Fibroblast of lung (primary cell): ENCODE results near the gene TMPRSS3. TPM values are rescaled to one million over a fixed set of nuclear protein-coding genes. Genes with fewer than 3 reads are reported as not detected.

ENCODE experiments used
- DNase-seq, 2 donors: peaks; one replicate each; pipeline versions ENCODE4 v3.0.0 to v3.0.0-alpha.2; 2010; ENCODE audit warnings: low read depth in 2 of 2
- H2AFZ ChIP-seq: 2 replicates; pipeline ENCODE4 v1.5.1; 2012; ENCODE audit warnings: low read length, control low read depth, inconsistent platforms
- H3K27ac ChIP-seq: 2 replicates; pipeline ENCODE4 v1.5.1; 2011; ENCODE audit warnings: low read length, control low read depth; ENCODE audit not compliant: insufficient read depth
- H3K27me3 ChIP-seq: 2 replicates; pipeline ENCODE4 v1.5.1; 2011; ENCODE audit warnings: mild to moderate bottlenecking, low read length; ENCODE audit not compliant: control insufficient read depth, insufficient read depth
- H3K36me3 ChIP-seq: 2 replicates; pipeline ENCODE4 v1.5.1; 2011; ENCODE audit warnings: low read length; ENCODE audit not compliant: control insufficient read depth, insufficient read depth
- H3K4me1 ChIP-seq: 2 replicates; pipeline ENCODE4 v1.5.1; 2011; ENCODE audit warnings: low read length; ENCODE audit not compliant: control insufficient read depth, insufficient read depth; ENCODE audit errors: extremely low read depth
- H3K4me2 ChIP-seq: 2 replicates; pipeline ENCODE4 v1.5.1; 2011; ENCODE audit warnings: low read length, control low read depth; ENCODE audit not compliant: insufficient read depth; ENCODE audit errors: extremely low read depth
- H3K4me3 ChIP-seq, 4 experiments: fragments of 200-600 bp in 1 of 4; sonication (generic) in 1 of 4; replicated peaks in 1 of 4; 2 replicates each; pipeline ENCODE4 v1.5.1; 2011 to 2016; ENCODE audit warnings: low read length in 4 of 4, low read depth in 3 of 4, mild to moderate bottlenecking in 3 of 4, control low read depth in 2 of 4, inconsistent platforms in 1 of 4, mixed read lengths in 1 of 4; ENCODE audit not compliant: insufficient read depth in 1 of 4; ENCODE audit errors: control extremely low read depth in 1 of 4
- H3K79me2 ChIP-seq: 2 replicates; pipeline ENCODE4 v1.5.1; 2012; ENCODE audit warnings: mild to moderate bottlenecking, low read length, inconsistent platforms; ENCODE audit not compliant: control insufficient read depth, insufficient read depth
- H3K9ac ChIP-seq: 2 replicates; pipeline ENCODE4 v1.5.1; 2011; ENCODE audit warnings: mild to moderate bottlenecking, low read length, control low read depth; ENCODE audit not compliant: insufficient read depth
- H3K9me3 ChIP-seq: 2 replicates; pipeline ENCODE4 v1.5.1; 2012; ENCODE audit warnings: low read depth, low read length; ENCODE audit not compliant: control insufficient read depth, insufficient read depth
- H4K20me1 ChIP-seq: 2 replicates; pipeline ENCODE4 v1.5.1; 2011; ENCODE audit warnings: low read length; ENCODE audit not compliant: control insufficient read depth, insufficient read depth; ENCODE audit errors: extremely low read depth
- CTCF ChIP-seq, 2 donors: IDR thresholded peaks in 1 of 2; conservative IDR thresholded peaks in 1 of 2; 1 replicate in 1 of 2; 2 replicates in 1 of 2; pipeline ENCODE4 v1.5.1; 2011 to 2012; ENCODE audit warnings: low read length in 2 of 2, control low read depth in 1 of 2, inconsistent platforms in 1 of 2, low read depth in 1 of 2, mild to moderate bottlenecking in 1 of 2
- EZH2 ChIP-seq: IDR thresholded peaks from 2 replicates; pipeline ENCODE4 v1.5.1; 2012; ENCODE audit warnings: low read length, control low read depth, mild to moderate bottlenecking; ENCODE audit errors: missing control alignments
- polyA plus RNA-seq, 2 donors: library from polyadenylated mRNA; depleted of rRNA in 1 of 2; stranded (reverse) in 1 of 2; unstranded in 1 of 2; fragments of >200 nt; gene quantifications; 2 replicates each; pipeline ENCODE4 v1.2.1, GENCODE V29; 2011 to 2012; ENCODE audit warnings: missing spikeins in 1 of 2
- total RNA-seq: library from RNA; depleted of rRNA; stranded (reverse); fragments of >200 nt; gene quantifications from 2 replicates; pipeline ENCODE4 v1.2.1, GENCODE V29; 2014

TMPRSS3 gene
- total and polyA plus RNA-seq, 2 donors (not counting 1 experiment from before 2014, with no cell fraction given) = not detected

- no peaks in the 10 kb centered on the region for H3K9me3 ChIP-seq
- DNase-seq = no peak
- TF ChIP-seq EZH2 (no peak), CTCF (conservative IDR thresholded peaks at IDR 0.05 in 1 of 2, IDR thresholded peaks at IDR 0.05 in 1 of 2; ENCODE audit: low read depth in 1 of 2, low read length in 2 of 2) (no peak)
- no peaks in the 10 kb centered on the region for H3K4me1 ChIP-seq
- no peaks in the 10 kb centered on the region for H3K79me2 ChIP-seq
- H3K27ac ChIP-seq = no peak overlapping the region
- H2AFZ ChIP-seq = no peak overlapping the region
- no peaks in the 10 kb centered on the region for H3K27me3 ChIP-seq
- no peaks in the 10 kb centered on the region for H3K36me3 ChIP-seq
- no peaks in the 10 kb centered on the region for H4K20me1 ChIP-seq
- H3K9ac ChIP-seq = no peak overlapping the region
- H3K4me3 ChIP-seq = no peak overlapping the region
- no peak overlapping the region for H3K4me2 ChIP-seq
Measured at GRCh38 chr21:42361286-42361685, 34.6 kb downstream of the TMPRSS3 start.

GRCh38 chr21:42360317-42360716 is 35.5 kb downstream of the TMPRSS3 start:
- Histone ChIP-seq H3K4me3 (no peak overlapping the region), H3K4me1 (no peaks in the 10 kb centered on the region), H3K9ac (no peak overlapping the region), H3K4me2 (no peak overlapping the region), H3K9me3 (no peaks in the 10 kb centered on the region), H3K36me3 (no peaks in the 10 kb centered on the region), H4K20me1 (no peaks in the 10 kb centered on the region), H3K27me3 (no peaks in the 10 kb centered on the region), H2AFZ (no peak overlapping the region), H3K79me2 (no peaks in the 10 kb centered on the region), H3K27ac (no peak overlapping the region)
- TF ChIP-seq CTCF (conservative IDR thresholded peaks at IDR 0.05 in 1 of 2, IDR thresholded peaks at IDR 0.05 in 1 of 2; ENCODE audit: low read depth in 1 of 2, low read length in 2 of 2) = no peak
- no peak for DNase-seq

GRCh38 chr21:42358937-42359336 is 36.9 kb downstream of the TMPRSS3 start:
- no peak for DNase-seq
- TF ChIP-seq EZH2 = no peak
- TF ChIP-seq CTCF (conservative IDR thresholded peaks at IDR 0.05 in 1 of 2, IDR thresholded peaks at IDR 0.05 in 1 of 2; ENCODE audit: low read depth in 1 of 2, low read length in 2 of 2) = no peak
- no peaks in the 10 kb centered on the region for H3K27me3 ChIP-seq
- H3K4me1 ChIP-seq = no peaks in the 10 kb centered on the region
- no peak overlapping the region for H3K27ac ChIP-seq
- no peak overlapping the region for H3K4me2 ChIP-seq
- H3K9me3 ChIP-seq = no peaks in the 10 kb centered on the region
- H3K36me3 ChIP-seq = no peaks in the 10 kb centered on the region
- no peak overlapping the region for H3K4me3 ChIP-seq
- H4K20me1 ChIP-seq = no peaks in the 10 kb centered on the region
- no peak overlapping the region for H3K9ac ChIP-seq
- H2AFZ ChIP-seq = no peak overlapping the region
- H3K79me2 ChIP-seq = no peaks in the 10 kb centered on the region
